Measurements from ENCODE around the gene CASZ1.

CASZ1 gene

GRCh38 chr1:10722803-10723202 lies 73.6 kb downstream of the CASZ1 start:
- DNase-seq: no peak

GRCh38 chr1:10721381-10722321 lies 74.8 kb downstream of the CASZ1 start:
- DNase-seq: peak; percentile 49

- DNase-seq: no peak
Measured at GRCh38 chr1:10720635-10721034, 75.8 kb downstream of the CASZ1 start.

DNA sequence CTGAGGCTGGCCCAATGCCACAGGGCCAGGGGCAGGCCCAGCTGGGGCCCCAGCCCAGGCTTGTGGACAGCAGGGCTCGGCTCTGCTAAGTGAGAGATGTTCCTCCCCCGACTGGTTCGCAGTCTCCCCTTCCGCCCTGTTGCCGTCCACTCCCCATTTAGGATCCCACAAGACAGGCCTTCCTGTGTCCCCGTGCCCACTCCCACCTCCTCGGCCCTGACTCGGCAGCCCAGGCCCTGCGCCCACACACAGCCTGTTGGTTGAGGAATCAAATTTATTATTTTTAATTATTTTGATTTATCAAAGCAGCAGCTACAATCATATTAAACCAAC lies 78.4 kb downstream of the CASZ1 start:
- no peak for DNase-seq

DNA sequence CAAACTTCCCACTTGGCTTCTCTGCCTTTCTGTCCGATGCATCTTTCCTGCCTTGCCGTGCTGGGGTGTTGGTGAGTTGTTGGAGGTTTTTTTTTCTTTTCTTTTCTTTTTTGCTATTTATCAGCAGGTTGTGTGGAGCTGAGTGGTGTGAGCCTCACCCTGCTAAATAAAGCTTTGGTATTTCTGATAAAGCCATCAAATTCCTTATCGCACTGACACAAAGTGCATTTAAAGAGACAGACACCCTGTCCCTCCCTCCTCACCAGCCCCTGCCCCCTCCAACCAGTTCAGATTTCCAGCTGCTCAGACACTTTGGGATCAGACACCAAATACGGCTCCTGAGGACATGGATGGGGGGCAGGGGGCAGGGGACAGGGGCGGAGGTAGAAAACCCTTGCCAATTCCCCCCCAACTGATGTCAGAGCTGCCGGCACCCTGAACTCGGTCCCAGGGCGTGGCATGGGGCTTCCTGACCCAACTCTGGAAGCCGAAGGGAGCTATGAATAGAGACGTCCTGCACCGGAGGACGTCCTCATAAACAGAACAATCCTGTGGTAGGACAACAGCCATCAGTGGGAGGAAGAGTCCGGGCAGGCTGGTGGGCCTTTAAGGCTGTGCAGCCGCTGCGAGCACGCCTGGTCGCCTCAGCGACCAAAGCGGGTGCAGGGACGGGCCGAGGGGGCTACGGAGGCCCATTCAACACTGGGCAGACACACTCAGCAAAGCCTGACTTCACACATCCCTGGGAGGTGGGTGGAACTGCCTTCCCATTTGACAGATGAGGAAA lies 79.0 kb downstream of the CASZ1 start:
- DNase-seq: no peak

DNA sequence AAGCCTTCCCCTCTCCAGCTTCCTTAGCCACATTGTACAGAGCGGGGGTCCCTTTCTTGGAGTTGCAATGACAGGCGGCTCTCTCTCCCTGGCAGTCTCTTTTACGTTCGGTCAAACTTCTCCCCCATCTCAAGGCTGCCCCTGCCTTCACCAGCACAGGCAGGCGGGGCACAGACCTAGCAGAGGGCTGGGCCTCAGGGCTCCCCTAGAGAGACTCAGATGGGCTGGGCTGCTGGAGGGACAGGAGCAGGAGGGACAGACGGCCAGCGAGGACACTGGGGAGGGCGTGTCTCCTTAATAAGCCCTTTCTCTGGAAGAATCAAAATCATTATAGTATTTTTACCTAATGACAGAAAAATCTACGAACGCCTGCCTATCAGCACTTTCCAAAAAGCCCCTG lies 79.6 kb downstream of the CASZ1 start:
- DNase-seq: no peak

- DNase-seq: no peak
Measured at GRCh38 chr1:10714337-10715114, 81.9 kb downstream of the CASZ1 start.

DNA sequence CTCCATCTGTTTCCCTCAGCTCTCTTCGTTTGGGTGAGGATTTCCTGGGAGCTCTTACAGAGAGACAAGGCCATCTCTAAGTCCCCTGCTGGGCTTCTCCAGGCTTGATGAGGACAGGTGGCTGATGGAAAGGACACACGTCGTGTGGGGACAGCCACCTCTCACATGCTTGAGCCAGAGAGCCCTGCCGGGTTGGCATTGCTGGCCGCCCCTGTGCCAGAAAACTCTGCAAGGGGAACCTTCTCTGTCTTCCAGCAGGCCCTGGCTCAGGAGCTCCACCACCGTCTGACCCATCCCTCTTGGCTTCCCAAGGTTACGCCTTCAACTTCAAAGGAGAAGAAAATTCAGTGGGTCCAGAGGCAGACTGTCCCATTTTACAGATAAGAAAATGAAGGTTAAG lies 82.8 kb downstream of the CASZ1 start:
- no peak for DNase-seq

DNA sequence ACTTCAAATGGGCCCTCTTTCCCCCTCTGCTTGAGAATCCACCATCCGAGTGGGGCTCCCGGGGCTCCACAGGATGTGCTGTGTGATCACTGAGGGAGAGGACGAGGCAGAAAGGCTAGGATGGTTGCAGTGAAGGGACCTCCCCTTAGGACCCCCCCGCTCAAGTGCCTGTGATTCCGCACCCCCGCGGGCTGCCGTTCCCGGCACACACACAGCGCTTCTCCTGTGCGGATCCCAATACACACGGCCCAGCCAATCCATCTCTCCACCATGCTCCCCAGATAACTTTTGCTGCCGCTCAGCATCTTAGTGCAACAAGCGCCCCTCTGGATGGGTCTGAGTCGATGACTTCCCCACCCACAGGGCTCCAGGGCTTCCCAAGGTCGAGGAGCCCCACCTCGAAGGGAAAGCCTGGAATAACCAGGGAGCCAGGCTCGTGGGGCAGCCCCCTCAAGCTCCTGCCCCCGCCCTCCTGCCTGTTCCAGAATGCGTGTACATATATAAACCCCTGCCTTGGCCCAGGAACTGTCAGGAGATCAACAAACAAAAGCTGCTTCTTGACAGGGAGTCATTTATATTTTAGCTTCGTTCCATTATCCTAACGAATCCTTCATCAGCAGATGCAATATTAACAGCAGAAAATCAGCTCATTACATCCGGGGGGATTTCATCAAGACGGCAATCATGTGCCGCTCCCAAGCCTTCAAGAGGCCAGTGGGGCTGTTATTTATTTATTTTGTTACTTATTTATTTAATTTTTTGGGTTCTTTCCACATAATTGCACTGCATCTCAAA lies 83.7 kb downstream of the CASZ1 start:
- DNase-seq: no peak

DNA sequence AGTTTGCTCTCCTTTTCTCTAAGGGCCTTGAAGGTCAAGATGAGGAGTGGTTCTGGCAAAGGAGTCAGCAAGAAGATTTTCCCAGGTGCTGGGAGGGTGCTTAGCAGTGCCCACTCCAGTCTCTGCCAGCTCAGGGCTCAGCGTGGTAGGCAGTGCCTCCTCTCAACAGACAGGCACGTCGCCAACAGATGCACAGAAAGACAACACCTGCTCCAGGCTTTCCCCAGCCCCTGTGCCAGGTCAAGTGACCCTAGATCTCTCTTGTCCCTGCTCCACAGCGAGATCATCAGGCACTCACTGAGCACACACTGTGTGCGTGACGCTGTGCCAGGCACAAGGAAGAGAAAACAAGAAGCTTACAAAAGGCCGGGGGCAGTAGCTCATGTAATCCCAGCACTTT lies 86.0 kb downstream of the CASZ1 start:
- no peak for DNase-seq

GRCh38 chr1:10709646-10710045 lies 86.8 kb downstream of the CASZ1 start:
- no peak for DNase-seq

DNA sequence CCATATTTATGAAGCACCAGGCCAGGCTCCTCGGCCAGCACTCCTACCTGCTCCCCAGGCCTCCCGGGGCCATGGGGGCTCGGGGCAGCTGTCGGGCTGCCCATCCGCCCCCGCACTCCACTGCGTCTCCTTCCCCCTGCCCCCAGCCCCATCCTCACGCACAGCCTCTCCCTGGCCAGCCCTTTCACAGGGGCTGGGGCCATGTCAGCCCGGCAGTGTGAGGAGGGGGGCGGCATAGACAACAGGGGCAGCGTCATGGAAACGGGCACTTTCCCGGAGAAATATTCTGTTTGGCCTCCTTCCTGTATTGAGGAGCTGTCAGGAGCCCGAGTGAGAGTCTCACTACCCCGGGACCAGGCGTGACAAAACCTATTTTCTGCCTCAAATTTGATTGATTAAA lies 87.3 kb downstream of the CASZ1 start:
- DNase-seq: no peak

DNA sequence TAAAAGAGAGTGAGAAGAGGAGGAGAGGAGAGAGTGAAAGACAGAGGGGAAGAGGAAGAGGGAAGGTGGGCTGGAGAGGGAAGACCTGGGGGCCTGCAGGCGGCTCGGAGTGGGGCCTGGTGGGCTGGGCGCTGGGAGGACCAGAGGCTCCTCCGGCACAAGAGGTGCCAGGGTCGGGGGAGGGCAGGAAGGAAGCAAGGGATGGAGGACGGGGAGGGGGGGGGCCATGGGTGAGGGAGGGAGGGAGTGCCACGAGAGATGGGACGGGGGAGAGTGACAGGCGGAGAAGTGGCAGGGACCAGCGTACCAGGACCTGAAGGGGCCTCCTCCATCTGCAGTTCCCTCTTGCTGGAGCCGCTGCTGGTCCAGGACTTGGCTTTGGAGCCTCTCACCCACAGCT lies 87.7 kb downstream of the CASZ1 start:
- DNase-seq: no peak

DNA sequence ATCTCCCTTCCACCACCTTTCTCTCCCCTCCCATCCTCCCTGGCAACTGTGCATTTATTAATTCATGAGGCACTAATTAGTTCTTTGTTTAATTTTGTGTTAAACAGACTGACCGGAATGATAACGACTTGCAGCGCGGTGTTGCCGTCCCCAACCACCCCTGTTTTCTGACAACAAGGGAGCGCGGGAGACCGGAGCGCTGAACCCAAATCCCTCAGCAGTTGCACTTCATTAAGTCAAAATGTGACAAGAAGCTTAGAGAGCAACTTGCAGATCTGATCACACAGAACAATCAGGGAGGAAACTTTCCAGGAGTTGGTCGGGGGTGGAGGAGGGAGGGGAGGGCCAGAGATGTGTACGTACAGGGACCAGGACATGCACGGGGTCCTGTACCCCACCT lies 89.2 kb downstream of the CASZ1 start:
- no peak for DNase-seq

- no peak for DNase-seq
Measured at GRCh38 chr1:10706376-10706913, 90.0 kb downstream of the CASZ1 start.

DNA sequence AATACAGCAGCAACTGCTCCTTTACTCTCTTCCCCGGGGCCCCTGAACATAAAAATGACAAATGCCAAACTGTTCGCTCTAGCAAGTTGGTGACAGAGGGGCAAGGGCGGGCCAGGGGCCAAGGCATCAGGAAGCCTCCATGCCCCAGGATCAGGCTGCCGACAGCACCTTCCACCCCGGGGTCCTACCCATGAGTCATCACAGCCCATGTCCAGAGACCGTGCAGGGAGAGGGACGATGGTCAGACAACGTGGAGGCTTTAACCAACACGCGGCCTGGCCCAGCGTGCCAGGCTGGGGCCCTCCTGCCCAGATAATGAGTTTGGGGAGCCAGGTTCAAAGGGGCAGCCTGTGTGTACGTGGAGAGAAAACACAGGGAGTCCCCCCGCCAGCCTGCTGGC lies 90.5 kb downstream of the CASZ1 start:
- DNase-seq: no peak

DNA sequence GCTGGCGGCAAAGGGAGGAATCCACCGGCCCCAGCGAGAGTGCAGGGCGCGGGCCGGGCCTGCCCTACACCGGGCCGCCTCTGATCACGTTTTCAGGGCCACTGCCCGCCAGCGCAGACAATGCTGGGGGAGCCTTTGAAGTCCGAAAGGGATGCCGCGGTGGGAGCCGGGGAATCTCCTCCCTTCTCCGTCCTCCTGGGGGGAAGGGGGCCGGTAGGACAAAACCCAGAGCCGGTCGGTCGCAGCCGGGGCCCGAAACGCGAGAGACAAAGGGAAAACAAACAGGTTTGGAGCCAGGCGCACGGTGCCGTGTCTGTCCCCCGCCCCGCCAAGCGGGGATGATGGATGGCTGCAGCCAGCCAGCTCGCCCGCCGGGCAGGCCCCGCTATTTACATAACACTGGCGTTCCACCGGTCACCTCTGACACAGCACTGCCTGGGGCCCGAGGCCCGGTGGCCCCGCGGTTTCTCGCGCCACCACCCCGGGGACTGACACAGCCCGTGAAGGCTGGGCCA lies 92.0 kb downstream of the CASZ1 start:
- DNase-seq: no peak

DNA sequence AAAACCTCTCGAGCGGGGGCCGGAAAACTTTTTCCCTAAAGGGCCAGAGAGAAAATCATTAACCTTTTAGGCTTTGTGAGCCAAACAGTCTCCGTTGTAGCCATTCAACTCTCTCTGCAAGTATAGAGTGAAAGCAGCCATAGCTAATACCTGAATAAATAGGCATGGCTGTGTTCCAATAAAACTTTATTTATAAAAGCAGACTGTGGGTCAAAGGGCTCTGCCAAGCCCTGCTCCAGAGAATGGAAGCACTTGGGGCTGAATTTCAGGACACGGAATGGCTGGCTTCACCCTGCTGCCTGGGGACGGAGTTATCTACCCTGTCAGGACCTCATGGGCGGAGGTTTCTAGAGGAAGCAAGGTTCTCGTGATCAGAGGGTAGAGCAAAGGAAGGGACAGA lies 92.7 kb downstream of the CASZ1 start:
- DNase-seq: no peak

- peak; percentile 84 for DNase-seq
Measured at GRCh38 chr1:10701145-10701544, 95.3 kb downstream of the CASZ1 start.

DNA sequence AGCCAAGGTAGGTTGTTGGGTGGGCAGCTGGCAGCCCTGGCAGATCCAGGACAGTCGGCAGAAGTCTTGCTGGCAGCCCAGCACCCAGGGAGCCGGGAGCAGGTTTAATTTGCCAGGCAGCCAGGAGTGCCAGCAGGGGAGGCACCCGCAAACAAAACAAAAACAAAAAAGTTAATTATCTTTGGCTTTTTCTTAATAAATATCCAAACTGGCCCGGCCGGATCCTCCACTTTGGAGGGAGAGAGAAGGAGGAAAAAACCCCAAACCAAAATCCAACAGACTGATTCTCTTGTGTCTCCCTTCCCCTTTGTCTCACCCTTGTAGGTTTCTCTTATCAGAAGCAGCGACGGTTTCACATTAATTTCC lies 97.0 kb downstream of the CASZ1 start:
- DNase-seq: no peak

- no peak for DNase-seq
Measured at GRCh38 chr1:10698726-10699469, 97.5 kb downstream of the CASZ1 start.

Measured in NCI-H2171 treated with DMSO at 0.1 percent for 48 hours (cell line).